SK-N-SH (cell line): Measurements from ENCODE around the gene PLEKHA6. TPM values are rescaled to one million over a fixed set of nuclear protein-coding genes. Genes with fewer than 3 reads are reported as not detected.

Experiments
- CTCF ChIA-PET: fragments of 300-600, 350-600 bp; formaldehyde crosslinking; extraction: SDS; loops from one replicate; lab custom pipeline; 2021; lab: Yijun Ruan, JAX
- POLR2A ChIA-PET: fragments of 350-600 bp; sonication (Branson Sonifier 250); formaldehyde crosslinking; extraction: SDS; loops from one replicate; lab custom pipeline; 2020; ENCODE audit warnings: antibody characterized with exemption, inconsistent platforms; lab: Yijun Ruan, JAX
- DNase-seq: peaks from one replicate; pipeline ENCODE4 v3.0.0; 2012
- H2AFZ ChIP-seq: fragments of 200-600 bp; sonication (generic); 2 replicates; pipeline ENCODE4 v1.8.1; 2016; ENCODE audit warnings: antibody characterized with exemption, mild to moderate bottlenecking, low read depth
- H3F3A ChIP-seq: fragments of 200-600 bp; sonication (generic); replicated peaks from 2 replicates; pipeline ENCODE3; 2016; ENCODE audit warnings: antibody characterized with exemption, mild to moderate bottlenecking; ENCODE audit not compliant: insufficient read depth
- H3K27ac ChIP-seq, 2 experiments: fragments of 200-500 bp in 1 of 2; fragments of 200-600 bp in 1 of 2; sonication (Bioruptor generic) in 1 of 2; sonication (generic), shearing (Covaris generic) in 1 of 2; 2 replicates each; pipeline versions ENCODE4 v1.5.1 to v1.6.1; 2014 to 2016; ENCODE audit warnings: low read depth in 2 of 2, inconsistent platforms in 1 of 2, low read length in 1 of 2, mild to moderate bottlenecking in 1 of 2, mixed read lengths in 1 of 2
- H3K27me3 ChIP-seq: fragments of 200-600 bp; sonication (generic), shearing (Covaris generic); 2 replicates; pipeline ENCODE4 v1.6.1; 2016; ENCODE audit warnings: mixed run types; ENCODE audit not compliant: insufficient read depth
- H3K36me3 ChIP-seq, 2 experiments: fragments of 200-500 bp in 1 of 2; fragments of 200-600 bp in 1 of 2; sonication (Bioruptor generic) in 1 of 2; sonication (generic) in 1 of 2; replicated peaks in 1 of 2; 2 replicates each; pipeline versions ENCODE3 to v1.5.1; 2014 to 2016; ENCODE audit warnings: low read length in 1 of 2, mild to moderate bottlenecking in 1 of 2; ENCODE audit not compliant: insufficient read depth in 2 of 2, control insufficient read depth in 1 of 2
- H3K4me1 ChIP-seq, 2 experiments: fragments of 200-500 bp in 1 of 2; fragments of 200-600 bp in 1 of 2; sonication (Bioruptor generic) in 1 of 2; sonication (generic), shearing (Covaris generic) in 1 of 2; 2 replicates each; pipeline versions ENCODE4 v1.5.1 to v1.6.1; 2014 to 2016; ENCODE audit warnings: low read depth in 1 of 2, low read length in 1 of 2, mixed run types in 1 of 2; ENCODE audit not compliant: insufficient read depth in 2 of 2, control insufficient read depth in 1 of 2
- H3K4me2 ChIP-seq: fragments of 200-600 bp; sonication (generic), shearing (Covaris generic); 2 replicates; pipeline ENCODE4 v1.6.1; 2017; ENCODE audit warnings: mixed run types
- H3K4me3 ChIP-seq, 2 experiments: fragments of 200-500 bp in 1 of 2; fragments of 200-600 bp in 1 of 2; sonication (Bioruptor generic) in 1 of 2; sonication (generic), shearing (Covaris generic) in 1 of 2; 2 replicates each; pipeline versions ENCODE4 v1.5.1 to v1.8.1; 2014 to 2016; ENCODE audit warnings: low read depth in 2 of 2, inconsistent platforms in 1 of 2, low read length in 1 of 2, mild to moderate bottlenecking in 1 of 2, mixed read lengths in 1 of 2, moderate library complexity in 1 of 2
- H3K79me2 ChIP-seq: fragments of 200-600 bp; sonication (generic); 2 replicates; pipeline ENCODE4 v1.8.1; 2017; ENCODE audit warnings: mild to moderate bottlenecking; ENCODE audit not compliant: insufficient read depth
- H3K9ac ChIP-seq: fragments of 200-600 bp; sonication (generic); 2 replicates; pipeline ENCODE4 v1.6.1; 2017; ENCODE audit warnings: mixed run types
- H3K9me2 ChIP-seq: fragments of 200-600 bp; sonication (generic); 2 replicates; pipeline ENCODE4 v1.6.1; 2017; ENCODE audit warnings: mixed run types
- H3K9me3 ChIP-seq: fragments of 200-600 bp; sonication (generic); 2 replicates; pipeline ENCODE4 v1.6.1; 2017; ENCODE audit warnings: mixed run types, mild to moderate bottlenecking, moderate library complexity
- H4K20me1 ChIP-seq: fragments of 200-600 bp; sonication (generic); 2 replicates; pipeline ENCODE4 v1.6.1; 2017; ENCODE audit warnings: mild to moderate bottlenecking, mixed run types; ENCODE audit not compliant: insufficient read depth
- CHD2 ChIP-seq: fragments of 150-350 bp; IDR thresholded peaks from 2 replicates; pipeline ENCODE4 v1.6.1; 2018; ENCODE audit warnings: low read length; ENCODE audit not compliant: partially characterized antibody
- EP300 ChIP-seq, 2 experiments: IDR thresholded peaks; 2 replicates each; pipeline versions ENCODE4 v1.4.0 to v1.6.1; 2012; ENCODE audit warnings: borderline replicate concordance in 1 of 2, low read depth in 1 of 2, low read length in 1 of 2
- FOSL2 ChIP-seq: IDR thresholded peaks from 2 replicates; pipeline ENCODE4 v1.4.0; 2012; ENCODE audit warnings: low read depth, mild to moderate bottlenecking, moderate library complexity, borderline replicate concordance
- FOXJ3 ChIP-seq: sonication (generic); formaldehyde crosslinking; IDR thresholded peaks from 2 replicates; pipeline ENCODE4 v1.5.1; 2020; ENCODE audit warnings: mild to moderate bottlenecking, missing genetic modification reagents
- FOXM1 ChIP-seq: IDR thresholded peaks from 2 replicates; pipeline ENCODE4 v1.4.0; 2012; ENCODE audit warnings: low read depth, mild to moderate bottlenecking
- GABPA ChIP-seq: IDR thresholded peaks from 2 replicates; pipeline ENCODE4 v1.4.0; 2012; ENCODE audit warnings: low read depth, mild to moderate bottlenecking
- GATA2 ChIP-seq: sonication (generic); formaldehyde crosslinking; IDR thresholded peaks from 2 replicates; pipeline ENCODE4 v1.5.0; 2020; ENCODE audit warnings: mild to moderate bottlenecking, missing genetic modification reagents
- JUND ChIP-seq: IDR thresholded peaks from 2 replicates; pipeline ENCODE4 v1.4.0; 2012
- MXI1 ChIP-seq: IDR thresholded peaks from 2 replicates; pipeline ENCODE4 v1.6.1; 2012; ENCODE audit warnings: mild to moderate bottlenecking, low read depth, low read length, improper control_type of control experiment
- NFIC ChIP-seq: IDR thresholded peaks from 2 replicates; pipeline ENCODE4 v1.4.0; 2012; ENCODE audit warnings: borderline replicate concordance
- NRF1 ChIP-seq: IDR thresholded peaks from 2 replicates; pipeline ENCODE4 v1.6.1; 2012; ENCODE audit warnings: low read depth, mild to moderate bottlenecking, low read length
- RAD21 ChIP-seq: IDR thresholded peaks from 2 replicates; pipeline ENCODE4 v1.6.1; 2012; ENCODE audit warnings: mild to moderate bottlenecking, low read length
- RFX5 ChIP-seq: IDR thresholded peaks from 2 replicates; pipeline ENCODE4 v1.6.1; 2012; ENCODE audit warnings: mild to moderate bottlenecking, improper control_type of control experiment, low read length
- RXRA ChIP-seq: IDR thresholded peaks from 2 replicates; pipeline ENCODE4 v1.4.0; 2012; ENCODE audit warnings: low read depth, mild to moderate bottlenecking, borderline replicate concordance
- SIN3A ChIP-seq: IDR thresholded peaks from 2 replicates; pipeline ENCODE4 v1.6.1; 2012; ENCODE audit warnings: low read depth, mild to moderate bottlenecking, low read length, moderate library complexity, borderline replicate concordance
- TAF1 ChIP-seq: IDR thresholded peaks from 2 replicates; pipeline ENCODE4 v1.6.1; 2012; ENCODE audit warnings: low read depth, mild to moderate bottlenecking, low read length, moderate library complexity, borderline replicate concordance
- TCF12 ChIP-seq: IDR thresholded peaks from 2 replicates; pipeline ENCODE4 v1.4.0; 2012
- TEAD4 ChIP-seq: IDR thresholded peaks from 2 replicates; pipeline ENCODE4 v1.4.0; 2012; ENCODE audit warnings: mild to moderate bottlenecking, borderline replicate concordance; ENCODE audit not compliant: insufficient read depth
- YY1 ChIP-seq: IDR thresholded peaks from 2 replicates; pipeline ENCODE4 v1.4.0; 2012; ENCODE audit warnings: low read depth, mild to moderate bottlenecking
- WGBS: methylation state at CpG from one replicate; pipeline ENCODE4 v1.1.6; 2017; ENCODE audit warnings: low lambda C conversion rate; 5-methylcytosine and 5-hydroxymethylcytosine counted together
- polyA plus RNA-seq, 3 experiments: library from polyadenylated mRNA; depleted of rRNA; stranded (reverse); fragments of >200 nt; gene quantifications; 2 replicates each; pipeline ENCODE4 v1.2.3, GENCODE V29; 2012
- TF ChIP-seq, protein P1 (sequence below): fragments of 150-350 bp; IDR thresholded peaks from 2 replicates; pipeline ENCODE4 v1.6.1; 2017; ENCODE audit warnings: antibody characterized with exemption, low read length, low read depth, borderline replicate concordance
- TF ChIP-seq, protein P2 (sequence below): IDR thresholded peaks from 2 replicates; pipeline ENCODE4 v1.4.0; 2012; ENCODE audit warnings: low read depth
- TF ChIP-seq, protein P3 (sequence below): fragments of 200-600 bp; sonication (generic); IDR thresholded peaks from 2 replicates; pipeline ENCODE4 v1.6.1; 2017; ENCODE audit warnings: antibody characterized with exemption, mild to moderate bottlenecking, moderate library complexity
- TF ChIP-seq, protein P4 (sequence below): IDR thresholded peaks from 2 replicates; pipeline ENCODE4; 2012
- TF ChIP-seq, protein P5 (sequence below): IDR thresholded peaks from 2 replicates; pipeline ENCODE4 v1.4.0; 2012; ENCODE audit warnings: low read depth, borderline replicate concordance
- TF ChIP-seq, protein P6 (sequence below): IDR thresholded peaks from 2 replicates; pipeline ENCODE4 v1.4.0; 2012; ENCODE audit warnings: low read depth, borderline replicate concordance
- TF ChIP-seq, protein P7 (sequence below): fragments of 150-350 bp; IDR thresholded peaks from 2 replicates; pipeline ENCODE4 v1.6.1; 2016; ENCODE audit warnings: mild to moderate bottlenecking, low read depth, low read length

The PLEKHA6 gene
- polyA plus RNA-seq, 1 of the 3 experiments (the other 2 are of a cell fraction), result 1.2 TPM

DNA sequence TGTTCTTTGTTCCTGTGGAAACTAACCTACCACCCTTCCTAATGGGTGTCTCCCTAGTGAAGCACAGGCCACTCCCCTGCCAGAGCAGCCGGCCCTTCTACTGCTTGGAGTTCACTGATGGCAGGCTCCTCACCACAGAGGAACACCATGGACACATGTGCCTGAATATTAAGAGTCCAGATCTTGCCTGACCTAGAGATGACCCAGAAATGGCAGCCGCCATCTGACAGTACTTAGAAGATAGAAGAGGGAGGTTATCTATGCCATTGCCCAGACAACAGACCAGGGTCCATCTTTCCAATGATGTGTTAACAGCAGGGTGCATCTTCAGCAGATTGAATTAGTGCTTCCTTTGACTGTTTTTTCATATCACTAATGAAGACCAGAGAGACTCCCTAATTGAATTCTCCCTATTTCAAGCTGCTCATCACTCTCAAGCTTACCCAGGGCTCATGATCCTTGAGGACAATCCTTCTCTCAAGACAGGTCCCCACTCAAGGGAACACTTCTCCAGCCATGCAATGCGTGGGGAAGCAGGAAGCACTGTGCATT lies 59.8 kb downstream of the PLEKHA6 start:
- H3K4me1 ChIP-seq, result peaks cover 0 to 63% of the 10 kb centered on the region in 2 experiments; a peak in 2 of 4 replicates
- no peak overlapping the region for H3K4me3 ChIP-seq
- ChIA-PET POLR2A (interaction anchor here (0.5 to 3.5 kb wide), 16 partner anchors 9 to 68 kb away, joined by 3 to 21 read pairs (median 5); partner anchors contain the start of gene PLEKHA6), CTCF (interaction anchor here (0.6 to 3.5 kb wide), 17 partner anchors 12 to 137 kb away, joined by 3 to 22 read pairs (median 5); partner anchors contain the start of gene PLEKHA6)
- no peaks in the 10 kb centered on the region for H3K36me3 ChIP-seq
- H3K79me2 ChIP-seq, result no peaks in the 10 kb centered on the region
- H3F3A ChIP-seq, result no peaks in the 10 kb centered on the region
- H3K9me3 ChIP-seq, result no peaks in the 10 kb centered on the region
- H3K27ac ChIP-seq, result peak overlapping the region in 1 of 2 experiments; percentile 100; a peak in 2 of 4 replicates
- H3K27me3 ChIP-seq, result peaks cover 14% of the 10 kb centered on the region; the same call in 1 of the 2 replicates
- H3K9ac ChIP-seq, result no peak overlapping the region
- no peaks in the 10 kb centered on the region for H4K20me1 ChIP-seq
- WGBS, result 32% methylated on average over 2 of the region's 3 CpGs
- peak; percentile 73 for DNase-seq
- no peak overlapping the region for H3K4me2 ChIP-seq
- H3K9me2 ChIP-seq, result no peaks in the 10 kb centered on the region
- H2AFZ ChIP-seq, result no peak overlapping the region
- TF ChIP-seq, protein P1, sequence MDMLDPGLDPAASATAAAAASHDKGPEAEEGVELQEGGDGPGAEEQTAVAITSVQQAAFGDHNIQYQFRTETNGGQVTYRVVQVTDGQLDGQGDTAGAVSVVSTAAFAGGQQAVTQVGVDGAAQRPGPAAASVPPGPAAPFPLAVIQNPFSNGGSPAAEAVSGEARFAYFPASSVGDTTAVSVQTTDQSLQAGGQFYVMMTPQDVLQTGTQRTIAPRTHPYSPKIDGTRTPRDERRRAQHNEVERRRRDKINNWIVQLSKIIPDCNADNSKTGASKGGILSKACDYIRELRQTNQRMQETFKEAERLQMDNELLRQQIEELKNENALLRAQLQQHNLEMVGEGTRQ, result no peak
- TF ChIP-seq RXRA, result no peak
- TF ChIP-seq, protein P2, sequence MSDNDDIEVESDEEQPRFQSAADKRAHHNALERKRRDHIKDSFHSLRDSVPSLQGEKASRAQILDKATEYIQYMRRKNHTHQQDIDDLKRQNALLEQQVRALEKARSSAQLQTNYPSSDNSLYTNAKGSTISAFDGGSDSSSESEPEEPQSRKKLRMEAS, result no peak
- TF ChIP-seq, protein P3, sequence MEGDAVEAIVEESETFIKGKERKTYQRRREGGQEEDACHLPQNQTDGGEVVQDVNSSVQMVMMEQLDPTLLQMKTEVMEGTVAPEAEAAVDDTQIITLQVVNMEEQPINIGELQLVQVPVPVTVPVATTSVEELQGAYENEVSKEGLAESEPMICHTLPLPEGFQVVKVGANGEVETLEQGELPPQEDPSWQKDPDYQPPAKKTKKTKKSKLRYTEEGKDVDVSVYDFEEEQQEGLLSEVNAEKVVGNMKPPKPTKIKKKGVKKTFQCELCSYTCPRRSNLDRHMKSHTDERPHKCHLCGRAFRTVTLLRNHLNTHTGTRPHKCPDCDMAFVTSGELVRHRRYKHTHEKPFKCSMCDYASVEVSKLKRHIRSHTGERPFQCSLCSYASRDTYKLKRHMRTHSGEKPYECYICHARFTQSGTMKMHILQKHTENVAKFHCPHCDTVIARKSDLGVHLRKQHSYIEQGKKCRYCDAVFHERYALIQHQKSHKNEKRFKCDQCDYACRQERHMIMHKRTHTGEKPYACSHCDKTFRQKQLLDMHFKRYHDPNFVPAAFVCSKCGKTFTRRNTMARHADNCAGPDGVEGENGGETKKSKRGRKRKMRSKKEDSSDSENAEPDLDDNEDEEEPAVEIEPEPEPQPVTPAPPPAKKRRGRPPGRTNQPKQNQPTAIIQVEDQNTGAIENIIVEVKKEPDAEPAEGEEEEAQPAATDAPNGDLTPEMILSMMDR, result no peak
- no peak for TF ChIP-seq FOSL2
- TF ChIP-seq SIN3A, result no peak
- peak; percentile 55; the same call in 1 of the 2 replicates for TF ChIP-seq TEAD4
- no peak for TF ChIP-seq YY1
- TF ChIP-seq, protein P4, sequence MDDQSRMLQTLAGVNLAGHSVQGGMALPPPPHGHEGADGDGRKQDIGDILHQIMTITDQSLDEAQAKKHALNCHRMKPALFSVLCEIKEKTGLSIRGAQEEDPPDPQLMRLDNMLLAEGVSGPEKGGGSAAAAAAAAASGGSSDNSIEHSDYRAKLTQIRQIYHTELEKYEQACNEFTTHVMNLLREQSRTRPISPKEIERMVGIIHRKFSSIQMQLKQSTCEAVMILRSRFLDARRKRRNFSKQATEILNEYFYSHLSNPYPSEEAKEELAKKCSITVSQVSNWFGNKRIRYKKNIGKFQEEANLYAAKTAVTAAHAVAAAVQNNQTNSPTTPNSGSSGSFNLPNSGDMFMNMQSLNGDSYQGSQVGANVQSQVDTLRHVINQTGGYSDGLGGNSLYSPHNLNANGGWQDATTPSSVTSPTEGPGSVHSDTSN, result no peak
- TF ChIP-seq, protein P5, sequence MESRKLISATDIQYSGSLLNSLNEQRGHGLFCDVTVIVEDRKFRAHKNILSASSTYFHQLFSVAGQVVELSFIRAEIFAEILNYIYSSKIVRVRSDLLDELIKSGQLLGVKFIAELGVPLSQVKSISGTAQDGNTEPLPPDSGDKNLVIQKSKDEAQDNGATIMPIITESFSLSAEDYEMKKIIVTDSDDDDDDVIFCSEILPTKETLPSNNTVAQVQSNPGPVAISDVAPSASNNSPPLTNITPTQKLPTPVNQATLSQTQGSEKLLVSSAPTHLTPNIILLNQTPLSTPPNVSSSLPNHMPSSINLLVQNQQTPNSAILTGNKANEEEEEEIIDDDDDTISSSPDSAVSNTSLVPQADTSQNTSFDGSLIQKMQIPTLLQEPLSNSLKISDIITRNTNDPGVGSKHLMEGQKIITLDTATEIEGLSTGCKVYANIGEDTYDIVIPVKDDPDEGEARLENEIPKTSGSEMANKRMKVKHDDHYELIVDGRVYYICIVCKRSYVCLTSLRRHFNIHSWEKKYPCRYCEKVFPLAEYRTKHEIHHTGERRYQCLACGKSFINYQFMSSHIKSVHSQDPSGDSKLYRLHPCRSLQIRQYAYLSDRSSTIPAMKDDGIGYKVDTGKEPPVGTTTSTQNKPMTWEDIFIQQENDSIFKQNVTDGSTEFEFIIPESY, result no peak
- TF ChIP-seq NRF1, result no peak
- TF ChIP-seq, protein P6, sequence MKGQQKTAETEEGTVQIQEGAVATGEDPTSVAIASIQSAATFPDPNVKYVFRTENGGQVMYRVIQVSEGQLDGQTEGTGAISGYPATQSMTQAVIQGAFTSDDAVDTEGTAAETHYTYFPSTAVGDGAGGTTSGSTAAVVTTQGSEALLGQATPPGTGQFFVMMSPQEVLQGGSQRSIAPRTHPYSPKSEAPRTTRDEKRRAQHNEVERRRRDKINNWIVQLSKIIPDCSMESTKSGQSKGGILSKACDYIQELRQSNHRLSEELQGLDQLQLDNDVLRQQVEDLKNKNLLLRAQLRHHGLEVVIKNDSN, result no peak
- TF ChIP-seq NFIC, result no peak
- TF ChIP-seq FOXJ3, result peak; percentile 93
- no peak for TF ChIP-seq JUND
- peak; percentile 50; the same call in 1 of the 2 replicates for TF ChIP-seq RFX5
- peak; percentile 96 for TF ChIP-seq MXI1
- TF ChIP-seq CHD2, result peak; percentile 87
- TF ChIP-seq FOXM1, result no peak
- TF ChIP-seq GABPA, result no peak
- peak; percentile 38 to 100; a peak in 3 of 4 replicates for TF ChIP-seq EP300 (IDR thresholded peaks at IDR 0.05; ENCODE audit: borderline replicate concordance in 1 of 2, low read depth in 1 of 2, low read length in 1 of 2)
- TF ChIP-seq TAF1, result no peak
- TF ChIP-seq, protein P7, sequence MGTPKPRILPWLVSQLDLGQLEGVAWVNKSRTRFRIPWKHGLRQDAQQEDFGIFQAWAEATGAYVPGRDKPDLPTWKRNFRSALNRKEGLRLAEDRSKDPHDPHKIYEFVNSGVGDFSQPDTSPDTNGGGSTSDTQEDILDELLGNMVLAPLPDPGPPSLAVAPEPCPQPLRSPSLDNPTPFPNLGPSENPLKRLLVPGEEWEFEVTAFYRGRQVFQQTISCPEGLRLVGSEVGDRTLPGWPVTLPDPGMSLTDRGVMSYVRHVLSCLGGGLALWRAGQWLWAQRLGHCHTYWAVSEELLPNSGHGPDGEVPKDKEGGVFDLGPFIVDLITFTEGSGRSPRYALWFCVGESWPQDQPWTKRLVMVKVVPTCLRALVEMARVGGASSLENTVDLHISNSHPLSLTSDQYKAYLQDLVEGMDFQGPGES, result no peak
- TF ChIP-seq RAD21, result peak; percentile 17
- TF ChIP-seq GATA2 (CRISPR knock-in tag), result peak; percentile 92
- TF ChIP-seq TCF12, result peak; percentile 72
